Body of pancreas (tissue), 4 donors: ENCODE data around the gene NSUN2.

Source experiments
- POLR2A ChIP-seq, 3 donors: fragments of 450-650 bp; IDR thresholded peaks; one replicate each; pipeline ENCODE4 v1.6.1; 2016; ENCODE audit warnings: antibody characterized with exemption in 3 of 3, mild to moderate bottlenecking in 2 of 3
- TF ChIP-seq, protein P1 (sequence below), 7 experiments: fragments of 450-650 bp in 4 of 7; fragments of 200-600 bp in 3 of 7; sonication (generic) in 3 of 7; IDR thresholded peaks; one replicate each; pipeline ENCODE4 v1.5.1; 2016 to 2019; ENCODE audit warnings: antibody characterized with exemption in 7 of 7

DNA sequence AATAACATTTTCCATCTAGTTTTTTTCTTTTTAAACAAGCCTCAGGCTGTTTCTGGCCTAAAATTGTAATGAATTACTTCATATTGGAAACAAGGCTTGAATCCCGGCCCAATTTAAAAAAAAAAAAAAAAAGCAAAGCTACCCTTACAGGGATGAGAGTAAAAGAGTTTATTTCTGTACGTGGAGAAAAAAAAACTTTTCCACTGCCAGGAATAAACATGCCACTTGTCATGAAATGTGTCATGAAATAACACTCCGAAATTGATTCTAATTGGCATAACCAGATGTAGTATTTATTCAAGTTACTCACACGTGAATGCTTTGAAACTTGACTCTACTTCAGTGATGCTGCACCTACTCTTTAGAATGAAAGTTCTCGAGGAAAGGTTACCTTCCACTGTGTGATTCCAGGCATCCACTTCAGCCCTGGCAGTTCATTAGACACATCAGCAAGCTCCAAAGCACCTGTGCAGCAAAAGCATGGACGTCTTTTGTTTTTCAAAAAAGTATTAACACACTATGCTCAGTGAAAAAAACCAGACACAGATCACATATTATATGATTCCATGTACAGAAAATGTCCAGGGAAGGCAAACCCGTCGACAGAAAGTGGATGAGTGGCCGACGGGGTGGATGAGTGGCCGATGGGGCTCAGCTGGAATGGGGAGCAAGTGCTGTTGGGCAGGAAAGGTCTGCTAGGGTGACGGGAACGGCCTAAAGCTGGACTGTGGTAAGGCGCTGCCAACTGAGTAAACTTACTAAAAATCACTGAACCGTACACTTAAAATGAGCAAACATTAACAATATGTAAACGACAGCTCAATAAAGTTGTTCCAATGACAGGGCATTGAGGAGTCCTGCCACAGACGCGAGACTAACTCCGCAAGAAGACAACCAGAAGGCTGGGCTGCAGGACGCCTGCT is 21.2 kb downstream of the NSUN2 start:
- TF ChIP-seq, protein P1, sequence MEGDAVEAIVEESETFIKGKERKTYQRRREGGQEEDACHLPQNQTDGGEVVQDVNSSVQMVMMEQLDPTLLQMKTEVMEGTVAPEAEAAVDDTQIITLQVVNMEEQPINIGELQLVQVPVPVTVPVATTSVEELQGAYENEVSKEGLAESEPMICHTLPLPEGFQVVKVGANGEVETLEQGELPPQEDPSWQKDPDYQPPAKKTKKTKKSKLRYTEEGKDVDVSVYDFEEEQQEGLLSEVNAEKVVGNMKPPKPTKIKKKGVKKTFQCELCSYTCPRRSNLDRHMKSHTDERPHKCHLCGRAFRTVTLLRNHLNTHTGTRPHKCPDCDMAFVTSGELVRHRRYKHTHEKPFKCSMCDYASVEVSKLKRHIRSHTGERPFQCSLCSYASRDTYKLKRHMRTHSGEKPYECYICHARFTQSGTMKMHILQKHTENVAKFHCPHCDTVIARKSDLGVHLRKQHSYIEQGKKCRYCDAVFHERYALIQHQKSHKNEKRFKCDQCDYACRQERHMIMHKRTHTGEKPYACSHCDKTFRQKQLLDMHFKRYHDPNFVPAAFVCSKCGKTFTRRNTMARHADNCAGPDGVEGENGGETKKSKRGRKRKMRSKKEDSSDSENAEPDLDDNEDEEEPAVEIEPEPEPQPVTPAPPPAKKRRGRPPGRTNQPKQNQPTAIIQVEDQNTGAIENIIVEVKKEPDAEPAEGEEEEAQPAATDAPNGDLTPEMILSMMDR (IDR thresholded peaks at IDR 0.05): no peak
- TF ChIP-seq POLR2A (IDR thresholded peaks at IDR 0.05): no peak
